GM12878 (cell line): ENCODE measurements around the gene ZNF526.

Experiments
- ATF2 ChIP-seq: IDR thresholded peaks from 2 replicates; pipeline ENCODE4 v1.6.1; 2012; ENCODE audit warnings: low read length, inconsistent platforms
- BCL3 ChIP-seq: IDR thresholded peaks from 2 replicates; pipeline ENCODE4 v1.6.1; 2011; ENCODE audit warnings: borderline replicate concordance, low read depth, mild to moderate bottlenecking, moderate library complexity, low read length; ENCODE audit not compliant: insufficient read depth, poor library complexity, severe bottlenecking
- CHD1 ChIP-seq: IDR thresholded peaks from 2 replicates; pipeline ENCODE4 v1.6.1; 2012; ENCODE audit warnings: low read depth, low read length, improper control_type of control experiment
- CHD4 ChIP-seq: fragments of 200-600 bp; sonication (generic); IDR thresholded peaks from 2 replicates; pipeline ENCODE4 v1.6.1; 2016; ENCODE audit warnings: mild to moderate bottlenecking
- CTCF ChIP-seq, 3 experiments: IDR thresholded peaks in 2 of 3; conservative IDR thresholded peaks in 1 of 3; 2 replicates each; pipeline ENCODE4 v1.5.1; 2011; ENCODE audit warnings: low read depth in 3 of 3, low read length in 3 of 3, mild to moderate bottlenecking in 3 of 3, control low read depth in 2 of 3, moderate library complexity in 2 of 3, inconsistent platforms in 1 of 3, mixed read lengths in 1 of 3; ENCODE audit not compliant: control insufficient read depth in 2 of 3, insufficient read depth in 1 of 3; ENCODE audit errors: extremely low read depth in 1 of 3
- EP300 ChIP-seq, 2 experiments: fragments of 150-350 bp in 1 of 2; IDR thresholded peaks; 2 replicates each; pipeline ENCODE4 v1.6.1; 2011 to 2012; ENCODE audit warnings: low read depth in 2 of 2, low read length in 2 of 2, borderline replicate concordance in 1 of 2, improper control_type of control experiment in 1 of 2, inconsistent platforms in 1 of 2; ENCODE audit not compliant: control insufficient read depth in 1 of 2
- JUND ChIP-seq: IDR thresholded peaks from 2 replicates; pipeline ENCODE4 v1.6.1; 2012; ENCODE audit warnings: low read depth, mild to moderate bottlenecking, low read length, improper control_type of control experiment, moderate library complexity
- MYC ChIP-seq: IDR thresholded peaks from 2 replicates; pipeline ENCODE4 v1.6.1; 2011; ENCODE audit warnings: mild to moderate bottlenecking, low read length, moderate library complexity, inconsistent platforms; ENCODE audit not compliant: insufficient read depth, insufficient replicate concordance, insufficient read length, severe bottlenecking
- PKNOX1 ChIP-seq: fragments of 450-650 bp; IDR thresholded peaks from 2 replicates; pipeline ENCODE4 v1.6.1; 2016; ENCODE audit warnings: mild to moderate bottlenecking
- RAD21 ChIP-seq: IDR thresholded peaks from 2 replicates; pipeline ENCODE4 v1.6.1; 2011; ENCODE audit warnings: mild to moderate bottlenecking, low read depth, low read length, moderate library complexity; ENCODE audit not compliant: insufficient read depth
- RB1 ChIP-seq: fragments of 450-650 bp; formaldehyde crosslinking; IDR thresholded peaks from 2 replicates; pipeline ENCODE4 v1.6.1; 2017; ENCODE audit warnings: mild to moderate bottlenecking, borderline replicate concordance
- SKIL ChIP-seq: fragments of 450-650 bp; IDR thresholded peaks from 2 replicates; pipeline ENCODE4 v1.6.1; 2017; ENCODE audit warnings: mild to moderate bottlenecking, low read depth, inconsistent platforms; ENCODE audit not compliant: poor library complexity, severe bottlenecking
- TAF1 ChIP-seq: IDR thresholded peaks from 2 replicates; pipeline ENCODE4 v1.6.1; 2011; ENCODE audit warnings: mild to moderate bottlenecking, low read depth, low read length, borderline replicate concordance
- ZNF384 ChIP-seq: IDR thresholded peaks from 2 replicates; pipeline ENCODE4 v1.6.1; 2012; ENCODE audit warnings: low read depth, mild to moderate bottlenecking, low read length, improper control_type of control experiment, borderline replicate concordance

GRCh38 chr19:42172261-42172660 is 47.9 kb upstream of the ZNF526 start:
- TF ChIP-seq PKNOX1 (no peak), CHD1 (no peak), ATF2 (no peak), EP300 (IDR thresholded peaks at IDR 0.05; ENCODE audit: borderline replicate concordance in 1 of 2, control insufficient read depth in 1 of 2, low read depth in 2 of 2, low read length in 2 of 2) (no peak), ZNF384 (no peak), SKIL (no peak), CTCF (IDR thresholded peaks at IDR 0.05 in 2 of 3, conservative IDR thresholded peaks at IDR 0.05 in 1 of 3; ENCODE audit: control insufficient read depth in 2 of 3, extremely low read depth in 1 of 3, insufficient read depth in 1 of 3, low read depth in 3 of 3, low read length in 3 of 3) (no peak), RAD21 (no peak), MYC (no peak), CHD4 (no peak), BCL3 (no peak), TAF1 (no peak), RB1 (no peak), JUND (no peak)
